ENCODE data around the gene HTT.

GRCh38 chr4:3221996-3222395, 147.5 kb downstream of the HTT start:
- TF ChIP-seq RAD21 (IDR thresholded peaks at IDR 0.05) (no peak), ATF3 (IDR thresholded peaks at IDR 0.05) (no peak), MAX (IDR thresholded peaks at IDR 0.05) (no peak), EGR1 (IDR thresholded peaks at IDR 0.05; ENCODE audit: low read depth in 2 of 2) (no peak)
- TF ChIP-seq, protein P1, sequence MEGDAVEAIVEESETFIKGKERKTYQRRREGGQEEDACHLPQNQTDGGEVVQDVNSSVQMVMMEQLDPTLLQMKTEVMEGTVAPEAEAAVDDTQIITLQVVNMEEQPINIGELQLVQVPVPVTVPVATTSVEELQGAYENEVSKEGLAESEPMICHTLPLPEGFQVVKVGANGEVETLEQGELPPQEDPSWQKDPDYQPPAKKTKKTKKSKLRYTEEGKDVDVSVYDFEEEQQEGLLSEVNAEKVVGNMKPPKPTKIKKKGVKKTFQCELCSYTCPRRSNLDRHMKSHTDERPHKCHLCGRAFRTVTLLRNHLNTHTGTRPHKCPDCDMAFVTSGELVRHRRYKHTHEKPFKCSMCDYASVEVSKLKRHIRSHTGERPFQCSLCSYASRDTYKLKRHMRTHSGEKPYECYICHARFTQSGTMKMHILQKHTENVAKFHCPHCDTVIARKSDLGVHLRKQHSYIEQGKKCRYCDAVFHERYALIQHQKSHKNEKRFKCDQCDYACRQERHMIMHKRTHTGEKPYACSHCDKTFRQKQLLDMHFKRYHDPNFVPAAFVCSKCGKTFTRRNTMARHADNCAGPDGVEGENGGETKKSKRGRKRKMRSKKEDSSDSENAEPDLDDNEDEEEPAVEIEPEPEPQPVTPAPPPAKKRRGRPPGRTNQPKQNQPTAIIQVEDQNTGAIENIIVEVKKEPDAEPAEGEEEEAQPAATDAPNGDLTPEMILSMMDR (IDR thresholded peaks at IDR 0.05; ENCODE audit: low read depth, low read length, missing input control) = no peak
